ENCODE measurements around the gene AIRE.

- TF ChIP-seq CTCF (IDR thresholded peaks at IDR 0.05) (no peak), POLR2AphosphoS5 (IDR thresholded peaks at IDR 0.05) (no peak), POLR2A (IDR thresholded peaks at IDR 0.05) (no peak)
Measured at GRCh38 chr21:44255511-44255981, 30.1 kb upstream of the AIRE start.
